ENCODE data around the gene SCEL.

Gene SCEL

GRCh38 chr13:77507931-77508776 lies 27.4 kb upstream of the SCEL start (continued):
- peak; percentile 57; the same call in 1 of the 2 replicates for TF ChIP-seq ZBTB44 (tag by site-specific recombination; IDR thresholded peaks at IDR 0.05)
- TF ChIP-seq ZNF677 (tag by site-specific recombination; IDR thresholded peaks at IDR 0.05): no peak
- 0 out of 2 replicates have a peak, but pooled peaks have one; percentile 59 for TF ChIP-seq ZFP37 (tag by site-specific recombination; IDR thresholded peaks at IDR 0.05)
- TF ChIP-seq ZSCAN4 (tag by site-specific recombination; IDR thresholded peaks at IDR 0.05): no peak
- TF ChIP-seq ZNF561 (tag by site-specific recombination; IDR thresholded peaks at IDR 0.05; ENCODE audit: borderline replicate concordance): no peak
- peak; percentile 68 for TF ChIP-seq ZBTB17 (tag by site-specific recombination; IDR thresholded peaks at IDR 0.05)
- no peak for TF ChIP-seq ZNF280D (tag by site-specific recombination; IDR thresholded peaks at IDR 0.05)
- TF ChIP-seq ZBTB10 (tag by site-specific recombination; IDR thresholded peaks at IDR 0.05): no peak
- no peak for TF ChIP-seq EGR2 (tag by site-specific recombination; IDR thresholded peaks at IDR 0.05; ENCODE audit: low read depth)
- no peak for TF ChIP-seq ZNF692 (tag by site-specific recombination; IDR thresholded peaks at IDR 0.05)
- TF ChIP-seq PATZ1 (tag by site-specific recombination; IDR thresholded peaks at IDR 0.05): peak; percentile 48; the same call in 1 of the 2 replicates
- no peak for TF ChIP-seq ZNF175 (tag by site-specific recombination; IDR thresholded peaks at IDR 0.05)
- TF ChIP-seq ZNF449 (tag by site-specific recombination; IDR thresholded peaks at IDR 0.05): no peak; the same call in 1 of the 2 replicates
- TF ChIP-seq ZNF214 (tag by site-specific recombination; IDR thresholded peaks at IDR 0.05; ENCODE audit: borderline replicate concordance): no peak
- peak; percentile 62 for TF ChIP-seq PRDM6 (tag by site-specific recombination; IDR thresholded peaks at IDR 0.05)
- TF ChIP-seq ZNF639 (tag by site-specific recombination; IDR thresholded peaks at IDR 0.05): peak; percentile 51; the same call in 1 of the 2 replicates
- TF ChIP-seq ZNF335 (tag by site-specific recombination; conservative IDR thresholded peaks at IDR 0.05): peak; percentile 21; the same call in 1 of the 2 replicates
- TF ChIP-seq KLF9 (tag by site-specific recombination; IDR thresholded peaks at IDR 0.05; ENCODE audit: low read depth): no peak
- no peak for TF ChIP-seq ZNF549 (tag by site-specific recombination; IDR thresholded peaks at IDR 0.05)
- TF ChIP-seq ZNF544 (tag by site-specific recombination; IDR thresholded peaks at IDR 0.05): no peak
